ENCODE data around the gene SEPTIN5.
"Not testable (repeated sequence)": the region's sequence is repeated elsewhere in the genome, so short reads cannot be mapped to it uniquely, and the experiment has no call there.

SEPTIN5 gene

DNA sequence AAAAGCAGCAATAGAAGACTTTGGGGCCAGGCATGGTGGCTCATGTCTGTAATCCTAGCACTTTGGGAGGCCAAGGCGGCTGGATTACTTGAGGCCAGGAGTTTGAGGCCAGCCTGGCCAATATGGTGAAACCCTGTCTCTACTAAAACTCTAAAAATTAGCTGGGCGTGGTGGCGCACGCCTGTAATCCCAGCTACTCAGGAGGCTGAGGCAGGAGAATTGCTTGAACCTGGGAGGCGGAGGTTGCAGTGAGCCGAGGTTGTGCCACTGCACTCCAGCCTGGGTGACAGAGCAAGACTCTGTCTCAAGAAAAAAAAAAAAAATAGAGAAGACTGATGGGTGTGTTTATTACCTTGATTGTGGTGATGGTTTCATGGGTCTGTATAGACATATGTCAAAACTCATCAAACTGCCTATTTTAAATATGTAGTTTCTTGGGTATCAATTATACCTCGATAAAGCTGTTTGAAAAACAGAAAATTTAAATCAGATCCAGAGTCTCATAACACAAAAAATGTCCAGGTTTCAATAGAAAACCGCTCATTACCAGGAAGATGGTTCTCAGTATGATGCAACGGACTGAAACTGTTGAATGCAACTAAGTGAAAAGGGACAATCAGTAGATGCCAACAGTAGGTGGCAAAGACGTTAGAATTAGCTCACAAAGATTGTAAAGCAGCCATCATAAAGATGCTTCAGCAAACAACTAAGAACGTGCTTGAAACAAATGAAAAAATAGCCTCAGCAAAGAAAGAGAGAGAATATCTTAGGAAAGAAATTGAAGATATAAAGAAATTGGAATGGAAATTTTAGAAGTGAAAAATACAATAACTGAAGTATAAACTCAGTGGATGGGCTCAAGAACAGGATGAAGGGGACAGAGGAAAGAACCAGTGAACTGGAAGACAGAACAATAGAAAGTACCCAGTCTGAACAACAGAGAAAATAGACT lies 33.1 kb upstream of the SEPTIN5 start:
- no peak for DNase-seq (ENCODE audit: low read depth in 2 of 2)

DNA sequence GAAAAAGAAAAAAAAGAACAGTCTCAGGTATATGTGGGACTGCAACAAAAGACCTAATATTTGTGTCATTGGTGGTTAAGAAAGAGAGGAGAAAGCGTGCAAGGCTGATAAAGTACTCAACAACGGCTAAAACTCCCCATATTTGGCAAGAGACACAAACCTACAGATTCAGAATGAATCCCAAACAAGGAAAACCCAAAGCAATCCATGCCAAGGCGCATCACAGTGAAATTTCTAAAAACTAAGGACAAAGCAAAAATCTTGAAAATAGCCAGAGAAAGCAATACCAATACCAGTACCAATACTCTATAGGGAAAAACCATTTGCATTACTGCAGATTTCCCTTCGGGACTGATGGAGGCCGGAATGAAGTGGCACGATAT lies 32.4 kb upstream of the SEPTIN5 start:
- DNase-seq (ENCODE audit: low read depth in 2 of 2), result no peak

DNA sequence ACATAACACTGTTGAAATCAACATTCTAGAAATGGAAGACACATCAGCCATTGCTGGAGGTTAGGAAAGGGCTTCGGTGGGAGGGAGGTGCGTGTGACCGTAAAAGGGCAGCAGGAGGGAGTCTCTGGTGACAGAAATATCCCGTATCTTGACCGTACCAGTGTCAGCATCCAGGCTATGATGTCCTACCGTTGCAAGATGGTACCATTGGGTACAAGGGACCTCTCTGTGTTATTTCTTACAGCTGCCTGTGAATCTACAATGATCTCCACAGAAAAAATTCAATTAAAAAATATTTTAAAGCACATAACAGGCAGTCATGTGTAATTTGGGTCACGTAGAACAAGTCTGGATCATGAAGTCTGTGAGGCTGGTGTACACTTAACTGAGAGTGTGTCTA lies 27.4 kb upstream of the SEPTIN5 start:
- DNase-seq (ENCODE audit: low read depth in 2 of 2), result no peak

DNA sequence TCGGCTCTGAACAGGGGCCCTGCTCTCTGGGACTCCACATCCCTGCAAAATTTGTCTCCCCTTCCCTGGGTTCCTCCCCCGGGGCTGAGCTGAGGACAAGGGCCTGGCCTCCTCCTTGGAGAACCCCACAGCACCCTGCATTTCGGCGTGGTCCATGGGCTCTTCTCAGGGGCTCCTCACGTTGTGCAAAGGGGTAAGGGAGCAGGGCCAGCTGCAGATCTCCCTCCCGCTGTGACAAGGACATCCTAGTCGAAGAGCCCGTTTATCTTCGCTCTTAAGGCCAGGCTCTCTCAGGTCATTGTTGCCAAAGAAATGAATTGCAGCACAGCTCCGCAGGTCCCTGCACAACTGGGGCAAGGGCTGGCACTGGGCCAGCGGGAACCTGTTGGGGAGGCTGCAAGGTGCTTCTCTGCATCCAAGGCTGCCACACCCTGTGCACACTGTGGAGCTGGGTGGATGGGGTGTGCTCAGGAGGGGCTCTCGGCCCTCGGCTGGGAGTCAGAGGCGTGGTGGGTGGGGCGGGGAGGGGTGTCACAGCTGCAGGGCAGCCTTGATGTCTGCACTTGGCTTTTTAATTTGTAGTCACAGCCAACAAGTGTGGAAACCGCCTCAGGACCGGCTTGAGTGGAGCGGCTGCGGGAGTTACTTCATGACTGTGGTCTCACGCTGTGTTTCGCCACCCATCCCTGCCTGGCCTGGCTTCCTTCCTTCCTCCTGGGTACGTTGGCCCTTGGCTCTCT lies 26.6 kb upstream of the SEPTIN5 start:
- no peak for DNase-seq (ENCODE audit: low read depth in 2 of 2)

DNA sequence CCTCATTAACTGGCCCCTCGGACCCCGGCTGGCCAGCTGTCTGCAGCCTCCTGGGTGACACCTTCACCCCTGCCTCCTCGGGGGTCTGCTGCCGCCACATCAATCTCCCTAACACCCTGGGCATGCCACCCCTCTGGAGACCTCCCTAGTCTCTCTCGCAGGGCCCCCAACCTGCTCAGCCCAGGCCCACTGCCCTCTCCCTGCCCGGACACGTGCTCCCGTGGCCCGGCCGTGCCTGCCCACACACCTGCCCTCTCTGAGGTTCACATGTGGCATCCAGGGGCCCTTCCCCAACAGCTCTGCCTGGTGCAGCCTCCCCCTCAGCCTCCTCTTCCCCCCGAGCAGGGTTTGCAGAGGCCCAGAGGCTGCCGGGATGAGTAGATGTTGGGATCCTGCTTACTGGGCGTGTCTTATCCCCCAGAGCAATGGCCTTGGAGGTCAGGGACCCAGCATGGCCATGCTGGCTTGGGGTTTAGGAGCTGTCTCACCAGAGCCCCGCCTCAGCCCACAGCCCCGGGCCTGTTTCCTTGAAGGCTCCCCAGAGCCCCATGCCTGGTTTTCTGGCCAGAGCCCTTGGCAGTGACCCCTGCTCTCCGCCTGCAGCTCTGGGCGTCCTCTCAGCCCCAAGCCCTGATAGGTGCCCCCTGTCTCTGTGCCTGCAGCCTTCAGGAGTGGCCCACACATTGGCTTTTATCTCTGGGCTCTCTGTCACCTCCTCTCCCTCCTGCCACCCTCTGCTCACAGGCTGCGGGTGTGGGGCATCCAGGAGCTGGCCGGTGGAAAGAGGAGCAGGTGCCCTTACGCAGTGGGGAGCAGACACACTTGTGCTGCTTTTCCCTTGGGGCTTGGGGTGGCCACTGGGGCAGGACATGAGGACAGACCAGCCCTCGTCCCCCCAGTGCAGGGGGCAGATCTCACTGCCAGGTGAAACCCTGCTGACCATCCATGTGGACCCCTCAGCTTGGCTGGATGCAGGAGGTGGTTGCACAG lies 25.7 kb upstream of the SEPTIN5 start:
- no peak for DNase-seq (ENCODE audit: low read depth in 2 of 2)

DNA sequence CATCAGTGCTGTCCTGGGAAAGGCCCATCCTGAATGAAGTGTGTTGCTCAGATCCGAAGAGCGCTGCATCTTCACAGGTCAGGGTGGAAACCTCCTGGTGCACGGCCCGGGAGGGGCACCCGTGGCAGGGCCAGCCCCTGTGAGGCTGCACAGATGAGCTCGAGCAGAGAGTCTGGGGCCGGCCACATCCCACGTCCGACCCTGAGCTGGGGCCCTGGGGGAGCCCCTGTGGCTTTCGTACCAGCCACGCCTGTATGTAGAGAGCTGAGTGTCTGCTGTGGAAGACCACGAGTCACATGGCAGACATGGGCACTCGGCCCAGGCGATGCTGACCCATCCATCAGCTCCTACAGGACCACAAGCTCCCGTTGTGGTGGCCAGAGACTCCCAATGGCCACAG lies 24.9 kb upstream of the SEPTIN5 start:
- no peak for DNase-seq (ENCODE audit: low read depth in 2 of 2)

DNA sequence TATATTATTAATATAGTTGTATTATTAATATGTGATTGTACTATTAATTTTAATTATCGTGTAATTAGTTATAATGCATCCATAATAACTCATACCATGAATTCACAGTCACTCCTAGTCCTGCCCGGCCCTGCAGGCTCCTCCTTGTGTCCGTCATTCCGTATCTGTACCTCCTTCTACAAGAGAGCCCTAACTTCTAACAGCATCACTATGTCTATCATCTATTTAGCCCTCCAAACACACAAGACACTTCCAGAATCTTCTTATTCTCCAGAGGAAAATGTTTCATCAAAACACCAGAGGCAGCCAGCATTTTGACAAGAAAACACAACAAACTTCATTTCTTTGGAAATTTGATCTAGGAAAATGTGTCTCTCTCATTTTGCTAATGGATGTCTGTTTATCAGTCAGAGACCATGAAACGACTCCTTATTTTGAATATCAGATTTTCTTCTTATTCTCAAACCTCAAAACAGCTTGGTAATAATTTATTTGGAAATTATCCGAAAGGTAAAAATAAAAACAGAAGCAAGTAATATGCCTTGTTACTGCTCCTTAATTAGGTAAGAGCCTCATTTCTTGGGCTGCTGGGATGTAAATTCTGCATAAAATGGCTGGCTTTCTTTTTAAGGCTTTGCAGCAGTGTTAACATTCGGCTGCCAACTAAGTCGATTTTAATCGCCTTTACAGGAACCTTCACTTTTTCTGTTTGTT lies 23.1 kb upstream of the SEPTIN5 start:
- DNase-seq (ENCODE audit: low read depth in 2 of 2), result no peak

DNA sequence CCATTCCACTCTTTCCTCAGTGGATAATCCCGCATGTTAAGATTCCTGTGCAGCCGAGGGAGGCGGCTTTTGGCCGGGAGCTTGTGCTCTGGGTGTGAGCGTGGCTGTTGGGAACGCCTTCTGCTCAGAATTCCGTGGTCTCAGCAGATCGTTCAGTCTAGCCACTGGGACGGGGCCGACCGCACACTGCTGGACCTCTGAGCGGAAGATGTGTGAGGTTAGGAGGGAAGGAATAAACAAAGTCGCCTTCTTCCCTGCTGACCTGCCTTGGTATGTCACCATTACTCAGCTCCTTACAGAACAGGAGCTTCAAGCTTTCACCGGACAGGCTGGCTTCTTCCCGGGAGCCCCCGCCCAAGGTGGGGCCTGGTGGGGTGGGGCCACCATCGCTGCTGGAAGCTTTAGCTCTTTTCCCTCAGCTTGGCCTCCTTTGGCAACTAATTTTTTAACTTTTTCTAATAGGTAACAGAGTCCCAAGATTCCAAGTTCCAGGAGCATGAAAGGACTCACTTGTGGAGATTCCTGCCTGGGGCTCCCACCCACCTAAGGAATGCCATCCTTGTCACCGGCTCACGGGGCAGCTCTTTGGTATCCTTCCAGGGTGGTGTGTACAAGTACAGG lies 22.5 kb upstream of the SEPTIN5 start:
- DNase-seq (ENCODE audit: low read depth in 2 of 2), result no peak

DNA sequence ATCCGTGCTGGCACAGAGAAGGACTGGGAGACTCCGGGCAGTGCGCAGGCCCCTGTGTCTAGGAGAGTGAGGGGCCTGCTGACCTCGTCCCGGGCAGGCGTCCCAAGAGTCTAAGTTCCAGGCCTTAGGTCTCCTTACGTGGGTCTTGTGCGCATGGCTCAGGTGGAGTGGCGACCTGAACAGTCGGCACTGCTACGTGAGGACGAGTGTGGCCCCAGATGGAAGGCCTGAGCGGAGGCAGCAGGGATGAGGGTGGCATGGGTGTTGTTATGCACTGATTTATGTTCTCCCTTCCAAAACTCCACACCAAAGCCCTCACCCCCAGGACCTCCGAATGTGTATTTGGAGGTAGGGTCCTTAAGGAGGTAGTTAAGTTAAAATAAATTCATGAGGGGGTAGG lies 20.7 kb upstream of the SEPTIN5 start:
- DNase-seq (ENCODE audit: low read depth in 2 of 2), result no peak

DNA sequence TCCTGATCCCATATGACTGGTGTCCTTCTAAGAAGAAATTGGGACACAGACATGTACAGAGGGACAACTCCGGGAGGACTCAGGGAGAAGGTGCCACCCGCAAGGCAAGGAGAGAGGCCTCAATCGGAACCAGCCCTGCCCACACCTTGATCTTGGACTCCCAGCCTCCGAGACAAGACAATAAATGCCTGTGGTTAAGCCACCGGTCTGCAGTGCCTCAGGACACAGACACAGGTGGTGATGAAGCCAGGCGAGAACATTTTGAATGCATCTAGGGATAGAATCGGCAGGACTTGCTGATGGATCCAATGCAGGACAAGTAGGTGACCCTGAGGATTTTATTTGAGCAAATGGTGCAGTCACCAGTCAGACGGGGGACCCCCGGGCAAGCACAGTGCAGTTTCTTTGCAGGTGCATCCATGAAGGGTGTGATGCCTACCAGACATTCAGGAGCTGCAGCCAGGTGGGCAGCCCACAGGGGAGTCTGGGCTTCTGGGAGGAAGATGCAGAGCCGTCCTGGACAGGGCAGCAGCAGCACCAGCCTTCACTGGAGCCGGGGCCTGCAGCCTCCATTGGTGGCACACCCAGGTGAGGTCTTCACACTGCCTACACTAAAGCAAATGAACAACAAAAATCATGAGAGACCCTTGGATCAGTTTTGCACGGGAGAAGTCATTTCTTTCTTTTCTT lies 20.2 kb upstream of the SEPTIN5 start:
- no peak for DNase-seq (ENCODE audit: low read depth in 2 of 2)

DNA sequence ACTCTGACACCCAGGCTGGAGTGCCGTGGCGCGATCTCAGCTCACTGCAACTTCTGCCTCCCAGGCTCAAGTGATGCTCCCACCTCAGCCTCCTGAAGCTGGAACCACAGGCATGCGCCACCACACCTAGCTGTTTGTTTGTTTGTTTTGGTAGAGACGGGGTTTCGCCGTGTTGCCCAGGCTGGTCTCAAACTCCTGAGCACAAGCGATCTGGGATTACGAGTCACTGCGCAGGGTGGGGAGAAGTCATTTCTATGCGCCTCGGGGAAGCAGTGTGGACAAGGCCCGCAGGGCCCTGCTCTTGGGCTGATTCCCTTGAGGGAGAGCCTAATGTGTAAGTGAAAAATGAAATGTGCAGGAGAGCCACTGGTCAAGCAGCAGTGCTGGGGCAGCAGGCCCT lies 19.6 kb upstream of the SEPTIN5 start:
- no peak for DNase-seq (ENCODE audit: low read depth in 2 of 2)

DNA sequence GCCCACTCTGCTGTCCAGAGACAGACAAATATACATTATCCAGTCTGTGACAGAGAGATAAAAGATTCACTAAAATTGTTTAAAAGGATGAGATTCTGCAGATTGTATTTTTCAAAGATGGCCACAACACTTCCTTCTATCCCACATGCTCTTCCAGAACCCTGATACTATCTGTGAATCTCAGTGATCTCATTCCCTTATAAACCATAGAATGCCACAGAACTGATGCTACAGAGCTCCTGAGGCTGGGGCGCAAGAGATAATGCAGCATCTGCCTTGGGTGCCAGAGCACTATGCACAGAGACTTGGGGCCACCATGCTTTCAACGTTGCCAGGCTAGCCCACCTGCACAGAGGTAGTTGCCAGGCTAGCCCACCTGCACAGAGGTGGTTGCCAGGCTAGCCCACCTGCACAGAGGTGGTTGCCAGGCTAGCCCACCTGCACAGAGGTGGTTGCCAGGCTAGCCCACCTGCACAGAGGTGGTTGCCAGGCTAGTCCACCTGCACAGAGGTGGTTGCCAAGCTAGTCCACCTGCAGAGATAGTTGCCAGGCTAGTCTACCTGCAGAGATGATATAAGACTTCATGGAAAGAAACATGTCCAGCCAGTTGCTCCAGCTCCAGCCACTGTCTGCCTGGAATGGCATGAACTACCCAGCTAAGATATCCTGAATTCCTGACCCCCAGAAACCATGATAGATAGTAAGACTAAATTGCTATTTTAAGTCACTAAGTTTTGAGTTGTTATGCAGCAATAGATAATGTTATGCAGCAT lies 17.6 kb upstream of the SEPTIN5 start:
- no peak for DNase-seq (ENCODE audit: low read depth in 2 of 2)

DNA sequence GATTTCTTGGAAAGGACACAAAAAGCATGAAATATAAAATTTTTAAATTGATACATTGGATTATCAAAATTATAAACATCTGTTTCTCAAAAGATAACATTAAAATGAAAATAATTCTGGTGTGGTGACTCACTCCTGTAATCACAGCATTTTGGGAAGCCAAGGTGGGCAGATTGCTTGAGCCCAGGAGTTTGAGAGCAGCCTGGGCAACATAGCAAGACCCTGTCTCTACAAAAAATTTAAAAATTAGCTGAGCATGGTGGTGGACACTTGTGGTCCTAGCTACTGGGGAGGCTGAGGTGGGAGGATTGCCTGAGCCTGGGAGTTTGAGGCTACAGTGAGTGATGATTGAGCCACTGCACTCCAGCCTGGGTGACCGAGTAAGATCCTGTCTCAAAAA lies 16.4 kb upstream of the SEPTIN5 start:
- DNase-seq (ENCODE audit: low read depth in 2 of 2), result not testable (repeated sequence)

DNA sequence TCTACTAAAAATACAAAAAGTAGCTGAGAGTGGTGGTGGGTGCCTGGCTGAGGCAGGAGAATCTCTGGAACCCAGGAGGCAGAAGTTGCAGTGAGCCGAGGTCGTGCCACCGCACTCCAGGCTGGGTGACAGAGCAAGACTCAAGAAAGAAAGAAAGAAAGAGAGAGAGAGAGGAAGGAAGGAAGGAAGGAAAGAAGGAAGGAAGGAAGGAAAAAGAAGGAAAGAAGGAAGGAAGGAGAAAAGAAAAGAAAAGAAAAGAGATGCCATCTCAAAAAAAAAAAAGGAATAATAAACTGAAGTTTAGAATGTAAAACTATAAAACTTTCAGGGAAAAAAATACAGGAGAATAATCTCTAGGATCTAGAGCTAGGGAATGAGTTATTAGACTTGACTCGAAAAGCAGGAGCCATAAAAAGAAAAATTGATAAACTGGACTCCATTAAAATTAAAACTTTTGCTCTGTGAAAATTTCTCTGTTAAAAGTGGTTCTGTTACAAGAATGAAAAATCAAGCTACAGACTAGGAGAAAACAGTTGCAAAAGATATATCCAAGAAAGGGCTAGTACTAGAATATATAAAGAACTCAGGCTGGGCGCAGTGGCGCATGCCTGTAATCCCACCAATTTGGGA lies 13.4 kb upstream of the SEPTIN5 start:
- DNase-seq (ENCODE audit: low read depth in 2 of 2), result no peak

DNA sequence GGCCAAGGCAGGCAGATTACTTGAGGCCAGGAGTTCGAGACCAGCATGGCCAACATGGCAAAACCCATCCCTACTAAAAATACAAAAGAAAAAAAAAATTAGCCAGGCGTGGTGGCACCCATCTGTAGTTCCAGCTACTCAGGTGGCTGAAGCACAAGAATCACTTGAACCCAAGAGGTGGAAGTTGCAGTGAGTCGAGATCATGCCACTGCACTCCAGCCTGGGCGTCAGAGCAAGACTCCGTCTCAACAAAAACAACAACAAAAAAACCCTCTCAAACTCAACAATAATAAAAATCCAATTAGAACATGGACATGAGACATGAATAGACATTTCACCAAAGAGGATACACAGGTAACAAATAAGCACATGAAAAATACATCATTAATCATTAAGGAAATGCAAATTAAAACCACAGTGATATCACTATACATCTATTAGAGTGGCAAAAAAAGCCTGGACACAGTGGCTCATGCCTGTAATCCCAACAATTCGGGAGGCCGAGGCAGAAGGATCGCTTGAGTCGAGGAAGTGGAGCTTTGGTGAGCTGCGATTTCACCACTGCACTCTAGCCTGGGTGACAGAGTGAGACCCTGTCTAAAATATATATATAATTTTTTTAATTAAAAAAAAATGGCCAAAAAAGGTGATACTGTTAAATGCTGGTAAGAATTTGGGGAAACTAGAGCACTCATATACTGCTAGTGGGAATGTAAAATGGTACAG lies 12.7 kb upstream of the SEPTIN5 start:
- DNase-seq (ENCODE audit: low read depth in 2 of 2), result no peak

DNA sequence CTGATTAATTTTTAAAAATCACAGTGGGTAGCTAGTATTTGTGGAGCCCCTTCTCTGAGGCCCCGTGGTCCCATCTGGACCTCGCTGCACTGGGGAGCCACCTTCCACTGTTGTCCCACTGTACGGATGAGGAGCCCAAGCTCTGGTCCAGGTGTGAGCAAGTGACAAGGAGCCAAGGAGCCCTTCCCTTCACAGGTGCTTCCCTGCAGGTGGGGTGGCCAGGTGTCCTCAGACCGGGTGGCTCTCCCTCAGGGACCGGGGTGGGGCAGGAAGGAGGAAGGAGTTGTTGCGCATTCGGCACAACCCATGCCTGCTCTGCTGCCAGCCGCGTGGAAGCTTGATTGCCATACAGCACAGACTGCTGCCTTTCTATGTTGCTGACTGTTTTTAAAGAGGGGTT lies 10.4 kb upstream of the SEPTIN5 start:
- no peak for DNase-seq (ENCODE audit: low read depth in 2 of 2)

DNA sequence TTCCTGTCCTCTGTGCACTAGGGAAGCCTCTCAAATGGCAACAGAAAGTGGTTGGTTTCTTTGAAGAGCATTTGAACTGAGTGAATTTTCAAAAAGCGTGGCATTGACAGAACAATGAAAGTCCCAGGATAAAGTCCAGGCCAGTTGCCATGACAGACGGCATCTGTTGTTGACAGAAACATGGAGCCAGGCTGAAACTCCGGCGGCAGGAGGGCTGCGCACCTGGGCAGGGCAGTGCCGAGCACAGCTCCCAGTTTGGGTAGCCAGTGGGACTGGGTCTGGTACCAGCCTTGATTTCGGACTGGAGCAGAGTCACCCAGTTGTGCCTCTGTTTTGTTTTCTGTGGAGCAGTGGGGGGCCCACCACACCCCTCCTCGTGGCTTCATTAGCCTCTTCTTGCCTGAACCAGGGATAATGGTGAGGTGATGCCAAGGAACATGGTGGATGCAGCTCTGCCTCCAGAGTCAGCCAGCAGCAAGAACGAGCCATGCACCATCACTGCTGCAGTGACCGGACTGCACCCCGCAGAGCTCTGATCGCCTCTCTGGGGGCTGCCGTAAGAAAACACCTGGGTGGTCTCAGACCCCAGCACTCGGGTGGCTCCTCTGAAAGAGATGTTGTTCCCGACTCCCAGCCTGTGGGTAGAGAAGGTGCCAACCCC lies 9.8 kb upstream of the SEPTIN5 start:
- DNase-seq (ENCODE audit: low read depth in 2 of 2), result no peak

All from stimulated activated CD4-positive, alpha-beta T cell treated with anti-CD3 and anti-CD28 coated beads, Interleukin-4, amount 100 ng/mL, for 48 hours (primary cell).